GM19240 (cell line): ENCODE measurements around the gene SSC5D.
"Not testable (repeated sequence)": the region's sequence is repeated elsewhere in the genome, so short reads cannot be mapped to it uniquely, and the experiment has no call there.

Experiments used
- DNase-seq: peaks from one replicate; pipeline ENCODE4 v3.0.0; 2011; ENCODE audit warnings: low spot score; ENCODE audit not compliant: insufficient read length

The SSC5D gene

GRCh38 chr19:55503502-55504251 is 15.4 kb downstream of the SSC5D start:
- DNase-seq: peak; percentile 97

- DNase-seq: no peak
These were observed 16.0 kb downstream of the SSC5D start for GRCh38 chr19:55504252-55504603.

- no peak for DNase-seq
These were observed 16.7 kb downstream of the SSC5D start for GRCh38 chr19:55504981-55505380.

GRCh38 chr19:55508120-55508519 is 19.9 kb downstream of the SSC5D start:
- DNase-seq: no peak

- peak; percentile 100 for DNase-seq
These were observed 28.8 kb downstream of the SSC5D start for GRCh38 chr19:55516878-55517620.

DNA sequence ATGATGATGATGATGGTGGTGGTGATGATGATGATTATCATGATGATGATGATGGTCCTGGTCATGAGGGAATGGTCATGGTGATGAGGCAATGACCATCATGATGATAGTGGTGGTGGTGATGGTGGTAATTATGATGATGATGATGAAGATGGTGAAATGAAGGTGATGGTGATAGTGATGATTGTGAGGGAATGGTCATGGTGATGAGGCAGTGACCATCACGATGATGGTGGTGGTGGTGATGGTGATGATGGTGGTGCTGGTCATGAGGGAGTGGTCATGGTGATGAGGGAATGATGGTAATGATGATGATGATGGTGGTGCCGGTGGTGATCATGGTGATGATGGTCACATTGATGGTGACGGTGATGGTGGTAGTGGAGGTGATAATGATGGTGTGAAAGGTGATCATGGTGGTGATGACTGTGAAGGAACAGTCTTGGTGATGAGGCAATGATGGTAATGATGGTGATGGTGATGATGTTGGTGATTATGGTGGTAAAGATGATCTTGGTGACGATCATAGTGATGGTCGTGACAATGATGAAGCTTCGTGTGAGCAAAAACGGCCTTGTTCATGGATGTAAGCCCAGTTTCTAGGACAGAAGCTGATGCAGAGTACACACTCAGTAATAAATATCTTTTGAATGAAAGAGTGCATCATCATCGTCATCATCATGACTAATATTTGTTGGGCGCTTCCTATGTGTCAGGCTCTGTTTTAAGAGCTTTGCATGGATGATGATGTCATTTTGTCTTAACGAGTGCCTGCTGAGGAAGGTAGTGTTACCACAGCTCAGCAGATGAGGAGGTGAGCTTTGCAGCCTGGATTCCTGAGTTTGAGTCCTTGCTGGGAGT is 31.4 kb downstream of the SSC5D start:
- DNase-seq: no peak

DNA sequence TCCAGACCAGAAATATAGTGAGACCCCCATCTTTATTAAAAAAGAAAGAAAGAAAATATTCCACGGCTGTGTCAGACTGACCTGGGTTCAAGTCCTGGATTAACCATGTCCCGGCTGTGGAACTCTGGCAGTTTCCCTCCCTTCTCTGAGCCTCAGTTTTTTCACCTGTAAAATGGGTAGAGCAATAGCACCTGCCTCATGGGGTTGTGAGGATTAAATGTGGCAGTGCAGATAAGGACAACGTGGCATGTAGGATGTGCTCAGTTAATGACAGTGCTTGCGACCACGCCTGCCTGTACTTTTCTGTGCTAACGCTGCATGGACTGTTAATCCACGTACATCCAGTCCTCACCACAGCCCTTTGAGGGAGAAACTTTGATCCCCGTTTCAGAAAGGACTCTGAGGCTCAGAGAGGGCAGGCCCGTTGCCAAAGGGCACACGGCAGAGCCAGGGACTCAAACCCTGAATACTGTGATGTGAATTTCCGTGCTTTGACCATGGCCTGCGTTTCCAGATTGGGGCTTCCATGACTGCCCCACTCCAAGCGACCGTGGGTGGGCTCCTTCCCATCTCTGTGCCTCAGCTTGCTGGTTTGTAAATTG is 32.6 kb downstream of the SSC5D start:
- no peak for DNase-seq

DNA sequence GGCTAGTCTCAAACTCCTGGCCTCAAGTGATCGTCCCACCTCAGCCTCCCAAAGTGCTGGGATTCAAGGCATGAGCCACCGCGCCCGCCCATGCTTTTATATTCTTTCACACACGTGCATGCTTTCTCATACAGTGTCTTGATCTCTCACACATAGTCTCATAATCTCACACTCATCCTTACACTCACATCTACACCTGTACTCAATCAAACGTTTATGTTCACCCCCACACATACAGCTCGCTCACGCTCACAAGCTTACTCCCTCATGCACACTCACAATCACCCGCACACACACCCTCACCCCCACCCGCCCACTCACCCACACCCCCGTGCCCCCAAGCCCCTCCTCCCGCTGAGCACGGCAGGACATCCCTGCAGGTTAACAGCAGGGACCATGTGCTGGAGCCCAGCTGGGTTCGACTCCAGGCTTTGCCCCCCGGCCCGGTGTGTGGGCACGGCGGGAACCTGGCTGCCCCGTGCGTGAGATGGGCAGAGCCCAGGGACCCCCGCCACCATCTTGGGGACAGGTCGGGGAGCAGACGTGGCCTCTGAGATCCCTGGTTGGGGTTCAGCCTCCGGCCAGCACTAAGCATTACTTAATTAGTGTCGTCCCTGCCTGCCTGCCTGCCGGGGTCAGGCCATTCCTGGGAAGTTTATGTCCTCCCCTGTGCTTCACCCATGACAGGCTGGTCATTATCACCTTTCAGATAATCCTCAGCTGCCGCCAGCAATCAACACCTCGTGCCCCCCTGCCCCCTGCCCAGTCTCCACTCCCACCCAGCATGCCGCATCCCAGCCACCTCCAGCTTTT is 37.3 kb downstream of the SSC5D start:
- no peak for DNase-seq

DNA sequence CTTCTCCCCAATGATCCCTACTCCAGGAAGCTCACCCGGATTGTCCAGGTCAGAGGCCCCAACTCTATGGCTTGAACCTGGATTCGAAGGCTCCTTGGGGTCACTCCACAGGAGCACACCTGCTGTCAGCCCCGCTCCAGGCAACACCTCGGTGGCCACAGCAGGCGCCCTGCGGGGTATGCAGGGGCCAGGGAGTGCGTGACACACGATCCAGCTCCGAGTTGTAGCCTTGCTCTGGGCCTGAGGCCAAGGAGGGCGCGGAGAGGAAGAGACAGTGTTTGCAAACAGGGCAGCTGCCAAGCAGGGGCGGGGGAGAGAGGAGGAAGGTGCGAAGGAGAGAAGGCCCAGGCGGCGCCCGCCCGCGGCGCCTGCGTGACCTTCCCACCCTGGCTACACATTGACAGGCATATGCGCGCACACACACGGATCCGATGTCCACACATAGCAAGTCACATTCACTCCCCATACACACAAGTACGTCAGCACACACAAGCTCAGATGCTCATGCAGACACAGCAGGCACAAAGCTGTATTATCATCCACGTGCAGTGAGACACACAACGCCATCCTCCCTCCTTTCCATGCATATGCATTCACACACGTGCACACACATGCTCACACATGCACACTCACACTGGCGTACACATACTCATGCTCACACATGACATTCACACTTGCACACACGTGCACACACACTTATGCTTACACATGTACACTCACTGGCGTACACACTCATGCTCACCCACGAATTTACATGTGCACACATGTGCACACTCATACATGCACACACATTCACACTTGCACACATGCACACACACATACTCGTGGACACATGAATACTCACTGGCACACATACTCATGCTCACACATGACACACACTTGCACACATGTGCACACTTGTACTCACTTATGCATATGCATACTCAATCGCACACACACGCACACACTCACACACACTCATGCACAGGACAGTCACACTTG is 38.3 kb downstream of the SSC5D start:
- DNase-seq: no peak

DNA sequence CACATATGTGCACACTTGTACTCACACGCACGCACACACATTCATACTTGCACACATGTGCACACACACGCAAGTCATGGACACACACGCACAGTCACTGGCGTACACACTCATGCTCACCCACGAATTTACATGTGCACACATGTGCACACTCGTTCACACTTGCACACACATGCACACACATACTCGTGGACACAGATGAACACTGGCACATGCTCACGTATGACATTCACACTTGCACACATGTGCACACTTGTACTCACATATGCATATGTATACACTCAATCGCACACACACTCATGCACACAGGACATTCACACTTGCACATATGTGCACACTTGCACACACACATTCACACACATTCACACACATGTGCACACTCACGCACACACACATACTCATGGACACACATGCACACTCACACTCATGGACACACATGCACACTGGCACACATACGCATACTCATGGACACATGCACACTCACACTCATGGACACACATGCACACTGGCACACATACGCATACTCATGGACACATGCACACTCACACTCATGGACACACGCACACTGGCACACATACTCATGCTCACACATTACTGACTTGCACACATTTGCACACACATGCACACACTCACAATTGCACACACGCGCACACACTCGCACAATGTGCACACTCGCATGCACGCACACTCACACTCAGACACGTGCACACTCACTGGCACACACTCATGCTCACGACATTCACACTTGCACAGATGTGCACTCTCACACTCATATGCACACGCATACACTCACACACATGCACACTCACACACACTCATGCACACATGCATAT is 39.2 kb downstream of the SSC5D start:
- no peak for DNase-seq

DNA sequence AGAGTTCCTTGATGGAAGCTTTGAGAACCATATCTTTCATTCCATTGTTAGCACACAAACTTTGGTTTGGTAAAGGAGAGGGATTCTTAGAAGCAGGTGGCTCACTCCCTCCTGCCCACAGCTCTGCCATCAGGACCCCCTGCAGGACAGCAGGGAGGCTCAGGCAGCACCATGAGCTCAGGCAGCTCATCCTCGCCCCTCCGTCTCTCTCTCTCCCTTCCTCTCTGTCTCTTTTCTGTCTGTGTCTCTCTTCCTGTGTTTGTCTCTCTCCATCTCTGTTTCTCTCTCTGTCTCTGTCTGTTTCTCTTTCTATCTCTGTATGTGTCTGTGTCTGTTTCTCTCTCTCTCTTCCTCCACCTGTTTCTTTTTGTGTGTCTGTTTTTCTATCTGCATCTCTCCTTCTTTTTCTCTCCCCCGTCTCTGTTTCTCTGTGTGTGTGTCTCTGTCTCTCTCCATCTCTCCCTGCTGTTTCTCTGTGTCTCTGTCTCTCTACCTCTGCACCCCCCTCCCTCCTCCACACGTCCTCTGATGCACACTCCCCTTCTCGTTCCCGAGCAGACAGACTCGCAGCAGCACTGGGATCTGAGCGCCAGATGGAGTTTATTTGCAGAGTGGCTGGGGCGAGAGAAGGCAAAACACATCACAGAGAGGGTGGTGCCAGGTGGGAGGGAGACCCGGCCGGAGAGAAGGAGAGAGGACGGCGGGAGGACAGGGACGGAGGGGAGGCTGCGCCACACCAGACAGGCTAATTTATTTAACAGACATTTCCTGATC is 40.0 kb downstream of the SSC5D start:
- no peak for DNase-seq

DNA sequence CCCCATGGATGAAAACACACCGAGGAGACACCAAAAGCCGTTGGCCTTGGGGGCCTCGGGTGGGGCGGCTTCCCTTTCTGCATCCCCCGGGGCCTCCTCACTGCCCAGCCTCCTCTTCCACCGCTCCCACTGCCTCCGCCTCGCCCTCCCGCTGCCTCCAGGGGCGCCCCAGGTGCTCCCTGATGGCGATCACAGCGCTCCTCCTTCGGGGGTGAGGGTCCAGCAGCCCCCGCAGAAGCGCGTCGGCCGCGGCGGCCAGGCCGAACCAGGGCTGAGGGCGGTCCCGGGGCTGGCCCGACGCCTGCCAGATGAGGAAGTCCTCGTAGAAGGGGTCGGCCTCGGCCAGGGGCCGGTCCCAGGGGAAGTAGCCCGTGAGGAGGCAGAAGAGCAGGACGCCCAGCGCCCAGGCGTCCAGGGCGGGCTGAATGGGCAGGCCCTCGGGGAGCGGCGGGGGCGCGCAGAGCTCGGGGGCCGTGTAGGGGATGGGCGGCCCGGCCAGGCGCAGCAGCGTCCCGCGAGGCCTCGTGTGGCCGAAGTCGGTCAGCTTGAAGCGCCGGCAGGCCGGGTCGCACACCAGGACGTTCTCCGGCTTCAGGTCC is 41.5 kb downstream of the SSC5D start:
- DNase-seq: no peak

DNA sequence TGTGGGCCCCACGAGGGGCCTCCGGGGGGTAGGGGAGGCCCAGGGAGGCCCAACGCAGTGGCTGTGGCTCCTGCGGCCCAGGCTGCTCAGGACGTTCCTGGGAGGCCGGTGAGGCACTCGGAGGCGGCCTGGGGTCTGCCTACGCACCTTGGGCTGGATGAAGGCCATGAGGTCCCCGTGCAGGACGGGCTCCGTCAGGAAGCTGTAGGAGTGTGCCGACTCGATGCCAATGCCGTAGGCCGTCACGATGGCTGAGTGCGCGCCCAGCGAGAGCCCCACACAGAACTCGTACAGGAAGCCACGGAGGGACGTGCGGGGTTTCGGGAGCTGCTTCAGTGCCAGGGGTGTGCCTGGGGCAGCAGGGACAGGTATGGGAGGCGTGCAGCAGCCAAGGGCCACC is 42.8 kb downstream of the SSC5D start:
- DNase-seq: no peak

- not testable (repeated sequence) for DNase-seq
These were observed 46.0 kb downstream of the SSC5D start for GRCh38 chr19:55534280-55534679.

DNA sequence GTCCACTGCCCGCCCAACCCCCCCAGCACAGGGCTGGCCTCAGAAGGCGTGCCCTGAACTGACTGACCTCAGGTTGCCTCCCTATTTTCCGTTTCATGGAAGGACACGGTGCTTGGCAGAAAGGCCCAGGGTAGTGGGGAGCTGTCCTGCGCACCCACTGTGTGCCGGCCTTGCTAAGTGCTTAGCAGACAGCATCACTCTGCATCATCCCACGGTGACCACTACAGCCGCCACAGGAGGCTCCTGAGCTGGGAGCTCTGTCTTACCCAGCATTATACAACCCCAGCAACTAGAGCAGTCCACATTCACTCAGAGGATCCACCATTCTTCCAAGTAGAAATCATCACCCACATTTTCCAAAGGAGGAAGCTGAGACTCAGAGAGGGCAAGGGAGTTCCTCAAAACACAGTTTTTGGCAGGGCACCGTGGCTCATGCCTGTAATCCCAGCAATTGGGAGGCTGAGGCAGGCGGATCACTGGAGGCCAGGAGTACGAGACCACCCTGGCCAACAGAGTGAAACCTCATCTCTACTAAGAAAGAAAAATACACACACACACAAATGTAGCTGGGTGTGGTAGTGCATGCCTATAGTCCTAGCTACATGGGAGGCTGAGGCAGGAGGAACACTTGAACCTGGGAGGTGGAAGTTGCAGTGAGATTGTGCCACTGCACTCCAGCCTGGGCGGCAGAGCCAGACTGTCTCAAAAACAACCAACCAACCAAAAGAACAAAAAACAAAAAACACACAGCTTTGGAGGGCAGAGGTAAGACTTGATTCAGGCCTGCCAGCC is 47.1 kb downstream of the SSC5D start:
- no peak for DNase-seq

DNA sequence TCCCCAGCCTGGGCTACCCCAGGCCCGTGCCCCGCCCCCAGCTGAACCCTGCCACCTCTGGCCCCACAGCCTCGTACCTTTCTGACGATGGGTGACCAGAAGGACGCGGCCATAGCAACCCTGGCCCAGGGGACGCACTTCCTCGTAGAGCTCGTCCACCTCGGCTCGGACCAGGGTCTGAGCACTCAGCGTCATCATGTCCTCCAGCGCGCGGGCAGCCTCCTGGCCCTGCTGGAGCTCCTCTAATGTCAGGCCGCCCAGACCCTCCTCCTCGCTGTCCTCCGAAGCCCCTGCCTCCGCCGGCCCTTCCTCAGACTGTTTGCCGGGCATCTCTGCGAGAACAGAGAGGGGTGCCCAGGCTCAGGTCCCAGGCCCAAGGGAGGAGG is 47.7 kb downstream of the SSC5D start:
- no peak for DNase-seq

- no peak for DNase-seq
These were observed 48.1 kb downstream of the SSC5D start for GRCh38 chr19:55536366-55536765.
